HG02852 (cell line): ENCODE data around the gene FUT1.
"Not testable (repeated sequence)": the region's sequence is repeated elsewhere in the genome, so short reads cannot be mapped to it uniquely, and the experiment has no call there.

Experiments used
- ATAC-seq: cut with Tn5 transposase; IDR thresholded peaks from one replicate; pipeline ENCODE4 v1.9.1; 2021; ENCODE audit warnings: mild to moderate bottlenecking, moderate library complexity; ENCODE audit not compliant: unreplicated experiment

Gene FUT1

DNA sequence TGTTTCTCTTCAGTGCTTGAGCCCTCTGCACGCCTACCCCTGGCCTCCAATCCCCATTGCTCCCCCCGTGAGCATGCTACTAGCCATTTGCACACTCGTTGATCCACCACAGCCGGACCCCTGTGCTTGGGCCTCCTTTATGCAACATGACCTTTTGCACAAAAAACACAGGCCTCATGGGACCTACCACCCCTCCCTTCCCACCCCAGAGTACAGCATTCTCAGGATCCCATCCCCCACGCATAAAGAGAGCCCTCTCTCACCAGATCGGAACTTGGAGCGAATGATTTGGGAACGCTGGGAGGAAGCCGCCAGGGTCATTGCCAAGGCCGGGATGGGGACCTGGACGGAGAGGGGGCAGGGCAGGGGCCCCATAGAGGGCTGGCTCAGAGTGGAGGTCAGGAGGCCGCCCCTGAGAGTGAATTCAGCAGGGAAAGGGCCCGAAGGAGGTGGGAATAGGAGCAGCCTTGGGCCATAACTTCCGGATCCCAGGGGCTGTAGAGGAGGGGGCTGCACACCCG lies 33.7 kb downstream of the FUT1 start:
- no peak for ATAC-seq

DNA sequence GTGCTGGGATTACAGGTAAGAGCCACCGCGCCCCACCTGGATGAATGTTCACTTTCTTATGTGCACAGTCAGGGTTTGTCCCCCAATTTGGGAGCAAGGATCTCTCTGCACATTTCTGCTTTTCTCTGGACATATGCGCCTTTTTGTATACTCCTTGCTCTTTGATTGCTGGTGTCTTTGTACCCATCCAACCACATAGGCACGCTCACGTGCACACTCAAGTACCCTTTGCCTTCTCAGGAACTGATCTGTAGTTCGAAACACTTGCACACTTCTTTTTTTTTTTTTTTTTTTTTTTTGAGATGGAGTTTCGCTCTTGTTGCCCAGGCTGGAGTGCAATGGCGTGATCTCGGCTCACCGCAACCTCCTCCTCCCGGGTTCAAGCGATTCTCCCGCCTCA lies 34.3 kb downstream of the FUT1 start:
- not testable (repeated sequence) for ATAC-seq

DNA sequence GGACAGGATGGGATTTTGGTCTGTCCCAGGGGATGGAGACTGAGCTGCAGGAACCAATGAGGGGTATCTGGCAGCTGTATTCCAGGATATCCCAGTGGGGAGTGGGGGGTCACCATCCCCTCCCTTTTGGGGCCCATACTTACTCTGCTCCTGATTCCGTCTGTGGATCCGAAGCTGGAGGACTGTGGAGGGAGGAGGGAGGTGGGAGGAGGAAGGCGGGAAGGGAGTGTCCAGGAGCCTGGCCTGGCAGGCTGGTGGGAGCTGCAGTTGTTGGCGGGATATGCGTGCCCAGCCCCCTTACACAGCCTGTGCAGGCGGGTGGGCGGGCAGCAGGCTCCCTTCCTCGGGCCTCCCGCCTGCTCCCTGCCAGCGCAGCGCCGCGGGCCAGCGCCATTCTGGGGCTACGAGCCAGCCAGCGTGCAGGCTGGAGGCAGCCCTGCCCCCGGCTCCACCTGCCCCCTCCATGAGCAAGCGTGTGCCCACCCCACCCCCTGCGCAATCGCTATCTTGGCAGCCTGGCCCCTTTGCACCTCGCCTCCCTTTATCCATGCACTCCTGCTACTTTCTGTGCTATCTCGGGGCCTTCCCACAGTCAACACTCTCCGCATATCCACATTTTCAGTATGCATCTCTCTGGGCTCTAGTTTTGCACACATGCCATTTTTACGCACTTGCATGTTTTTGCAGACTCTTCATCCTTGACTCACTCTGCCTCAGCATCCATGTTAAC lies 35.7 kb downstream of the FUT1 start:
- no peak for ATAC-seq

GRCh38 chr19:48715681-48716171 lies 36.7 kb downstream of the FUT1 start:
- ATAC-seq, result no peak

DNA sequence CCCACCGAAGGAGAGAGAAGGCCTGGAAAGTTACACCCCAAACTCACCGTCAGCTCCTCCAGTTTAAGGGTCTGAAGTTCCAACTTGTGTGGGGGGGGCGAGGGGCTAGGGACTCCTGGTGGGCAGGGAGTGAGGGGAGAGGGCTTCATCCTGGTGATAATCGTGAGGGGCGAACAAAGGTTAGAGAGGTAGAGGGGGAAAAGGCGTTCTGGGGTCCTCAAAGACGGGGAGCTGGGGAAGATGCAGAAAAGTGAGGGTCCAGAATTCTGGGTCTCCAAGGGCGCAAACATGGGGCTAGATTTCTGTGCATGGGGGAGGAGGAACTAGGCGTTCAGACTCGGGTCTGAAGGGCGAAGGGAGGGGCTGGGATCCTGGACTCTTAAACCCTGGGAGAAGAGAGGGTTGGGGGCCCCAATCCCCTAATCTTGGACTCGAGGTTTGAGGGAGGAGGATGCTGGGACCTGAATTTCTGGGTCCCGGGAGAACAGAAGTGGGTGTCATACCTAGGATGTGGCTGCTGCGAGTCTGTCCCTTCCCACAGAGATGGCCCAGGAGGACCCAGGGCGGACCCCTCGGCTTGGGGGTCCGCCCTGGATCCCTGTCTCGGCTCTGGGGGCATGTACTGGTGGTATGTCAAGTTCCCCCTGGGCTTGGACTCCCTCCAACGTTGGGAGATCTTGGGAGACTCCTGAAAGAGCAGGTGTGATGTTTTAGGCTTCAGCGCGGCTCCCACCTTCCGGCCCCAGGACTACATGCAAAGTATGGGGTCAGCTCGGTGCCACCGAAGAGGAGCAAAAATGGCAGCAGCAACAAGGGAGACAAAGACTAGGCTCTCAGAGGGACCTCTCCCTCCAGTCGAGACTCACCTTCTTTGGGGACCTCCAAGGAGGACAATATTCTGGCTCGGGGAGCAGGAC lies 37.4 kb downstream of the FUT1 start:
- no peak for ATAC-seq

DNA sequence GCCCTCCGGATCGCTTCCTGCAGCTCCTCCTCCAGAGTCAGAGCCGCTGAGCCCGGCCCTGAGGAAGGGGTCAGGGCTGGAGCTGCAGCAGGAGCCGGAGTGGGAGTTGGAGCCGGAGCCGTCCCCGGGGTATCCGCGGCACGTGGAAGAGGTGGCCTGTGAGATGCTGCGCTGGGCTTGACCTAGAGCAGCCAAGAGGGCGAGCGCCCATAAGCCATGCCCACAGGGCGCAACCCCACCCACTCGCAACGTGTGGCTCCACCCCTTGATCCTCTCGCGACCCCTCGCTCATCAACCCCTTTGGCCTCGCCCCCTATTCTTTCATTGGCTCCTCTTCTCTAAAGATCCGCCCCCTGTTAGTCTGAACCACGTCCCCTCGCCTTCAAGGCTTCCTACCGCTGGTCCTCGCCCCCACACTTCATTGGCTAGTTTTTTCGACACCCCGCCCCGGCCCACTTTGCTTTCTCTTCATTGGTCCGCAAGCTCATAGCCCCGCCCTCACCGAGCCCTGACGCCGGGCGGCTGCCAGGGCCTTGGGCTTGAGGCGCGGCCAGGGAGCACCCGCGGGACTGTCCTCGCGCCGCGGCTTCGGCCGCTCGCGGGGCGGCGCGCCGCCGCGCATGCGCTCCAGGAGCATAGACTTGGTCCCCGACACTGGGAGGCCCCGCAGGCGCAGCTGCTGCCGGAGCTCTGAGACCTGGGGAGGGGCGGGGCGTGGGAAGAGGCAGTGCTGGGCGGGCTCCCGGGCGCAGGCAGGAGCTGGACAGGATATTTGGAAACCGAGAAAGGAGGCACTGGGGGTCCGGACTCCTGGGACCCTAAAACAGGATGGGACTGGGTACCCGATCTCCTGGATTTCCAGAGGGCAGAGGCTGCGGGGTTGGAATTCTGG lies 38.3 kb downstream of the FUT1 start:
- ATAC-seq, result peak; percentile 85

- ATAC-seq, result no peak
Observed at GRCh38 chr19:48713041-48713863, 39.2 kb downstream of the FUT1 start.

- ATAC-seq, result no peak
Observed at GRCh38 chr19:48711106-48711662, 41.3 kb downstream of the FUT1 start.

DNA sequence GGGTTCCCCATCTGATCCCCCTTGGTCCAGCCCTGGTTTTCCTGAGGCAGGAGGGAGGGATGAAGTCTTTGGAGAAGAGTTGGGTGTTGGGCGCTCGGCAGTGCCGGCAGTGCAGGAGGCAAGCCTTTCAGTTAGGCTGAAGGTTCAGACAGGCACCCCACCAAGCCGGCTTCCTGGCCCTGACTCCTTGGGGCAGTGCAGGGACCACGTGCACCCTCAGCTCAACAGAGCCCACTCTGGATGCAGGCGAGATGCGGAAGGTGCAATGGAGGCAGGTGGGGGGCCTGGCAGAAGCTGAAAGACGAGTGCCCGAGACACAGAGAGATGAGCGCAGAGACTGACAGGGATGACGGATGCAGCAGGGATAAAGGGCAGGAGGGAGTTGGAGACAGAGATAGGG lies 44.0 kb downstream of the FUT1 start:
- ATAC-seq, result no peak

DNA sequence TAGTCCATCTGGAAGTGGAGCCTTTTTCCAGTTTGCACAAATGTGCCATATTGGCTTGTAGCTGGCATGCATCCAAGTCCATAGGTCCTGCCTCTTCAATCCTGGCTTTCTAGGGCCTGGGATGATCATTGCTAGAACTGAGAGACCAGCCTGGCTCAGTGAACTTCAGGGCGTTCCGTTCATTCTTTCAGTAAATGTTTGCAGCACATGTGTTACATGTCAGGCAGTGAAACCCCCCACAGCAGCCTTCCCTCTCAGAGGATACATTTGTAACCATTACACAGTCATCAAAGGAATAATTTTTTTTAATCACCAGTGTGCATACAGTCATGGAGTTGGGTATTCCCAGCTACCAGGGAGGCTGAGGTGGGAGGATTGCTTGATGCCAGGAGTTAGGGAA lies 47.0 kb downstream of the FUT1 start:
- ATAC-seq, result no peak

DNA sequence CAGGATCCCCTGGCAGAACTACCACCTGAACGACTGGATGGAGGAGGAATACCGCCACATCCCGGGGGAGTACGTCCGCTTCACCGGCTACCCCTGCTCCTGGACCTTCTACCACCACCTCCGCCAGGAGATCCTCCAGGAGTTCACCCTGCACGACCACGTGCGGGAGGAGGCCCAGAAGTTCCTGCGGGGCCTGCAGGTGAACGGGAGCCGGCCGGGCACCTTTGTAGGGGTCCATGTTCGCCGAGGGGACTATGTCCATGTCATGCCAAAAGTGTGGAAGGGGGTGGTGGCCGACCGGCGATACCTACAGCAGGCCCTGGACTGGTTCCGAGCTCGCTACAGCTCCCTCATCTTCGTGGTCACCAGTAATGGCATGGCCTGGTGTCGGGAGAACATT lies 49.1 kb downstream of the FUT1 start:
- ATAC-seq, result no peak

DNA sequence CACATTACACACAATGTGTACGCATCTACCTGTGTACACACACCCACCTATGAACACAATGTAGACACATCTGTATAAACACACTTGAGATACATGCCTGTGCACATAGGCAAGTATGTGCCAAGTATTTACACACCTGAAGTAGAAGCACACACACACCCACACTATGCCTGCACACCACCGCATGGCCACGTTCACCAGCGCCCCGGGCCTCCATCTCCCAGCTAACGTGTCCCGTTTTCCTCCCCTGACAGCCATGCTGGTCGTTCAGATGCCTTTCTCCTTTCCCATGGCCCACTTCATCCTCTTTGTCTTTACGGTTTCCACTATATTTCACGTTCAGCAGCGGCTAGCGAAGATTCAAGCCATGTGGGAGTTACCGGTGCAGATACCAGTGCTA lies 49.7 kb downstream of the FUT1 start:
- ATAC-seq, result no peak

- ATAC-seq, result no peak
Observed at GRCh38 chr19:48698046-48698445, 54.4 kb downstream of the FUT1 start.
